MCF 10A (cell line): ENCODE measurements around the gene ICAM4. TPM values are rescaled to one million over a fixed set of nuclear protein-coding genes. Genes with fewer than 3 reads are reported as not detected.

Source experiments
- BruUV-seq: library from RNA; stranded (reverse); fragments of 400-500 nt; replicated peaks from 2 replicates; lab custom pipeline; 2021; lab: Mats Ljungman, UMichigan
- CTCF ChIA-PET: fragments of 300-600 bp; sonication (Branson Sonifier 250); formaldehyde crosslinking; extraction: SDS; loops from one replicate; lab custom pipeline; 2021; ENCODE audit warnings: antibody characterized with exemption, inconsistent platforms; lab: Yijun Ruan, JAX
- POLR2A ChIA-PET: fragments of 300-600, 350-650 bp; sonication (Branson Sonifier 250); formaldehyde crosslinking; extraction: SDS; loops from one replicate; lab custom pipeline; 2020; ENCODE audit warnings: antibody characterized with exemption, inconsistent platforms; lab: Yijun Ruan, JAX
- DNase-seq: peaks from one replicate; pipeline ENCODE4 v3.0.0-alpha.2; 2018; ENCODE audit not compliant: unreplicated experiment
- H3K27ac Mint-ChIP-seq: one replicate; pipeline ENCODE4 v1.8.0; 2022; ENCODE audit warnings: mild to moderate bottlenecking, low read depth, mixed read lengths; ENCODE audit not compliant: unreplicated experiment
- H3K27me3 Mint-ChIP-seq: one replicate; pipeline ENCODE4 v1.8.0; 2022; ENCODE audit warnings: mixed read lengths; ENCODE audit not compliant: insufficient read depth, unreplicated experiment
- H3K36me3 Mint-ChIP-seq: one replicate; pipeline ENCODE4 v1.8.0; 2022; ENCODE audit warnings: mild to moderate bottlenecking, moderate library complexity, mixed read lengths; ENCODE audit not compliant: insufficient read depth, unreplicated experiment
- H3K4me1 Mint-ChIP-seq: one replicate; pipeline ENCODE4 v1.8.0; 2022; ENCODE audit warnings: mixed read lengths; ENCODE audit not compliant: insufficient read depth, unreplicated experiment
- H3K4me3 Mint-ChIP-seq: one replicate; pipeline ENCODE4 v1.8.0; 2022; ENCODE audit warnings: mild to moderate bottlenecking, moderate library complexity, mixed read lengths; ENCODE audit not compliant: unreplicated experiment
- H3K9me3 Mint-ChIP-seq: one replicate; pipeline ENCODE4 v1.8.0; 2022; ENCODE audit warnings: mixed read lengths; ENCODE audit not compliant: unreplicated experiment
- CTCF ChIP-seq: fragments of 200-600 bp; IDR thresholded peaks from one replicate; pipeline ENCODE4 v1.8.0; 2022; ENCODE audit warnings: antibody characterized with exemption, mild to moderate bottlenecking; ENCODE audit not compliant: unreplicated experiment
- intact Hi-C: fragments of 100-400 bp; cut with micrococcal nuclease; formaldehyde crosslinking; loops from 2 replicates; pipeline ENCODE4 v1.14.1; 2022
- total RNA-seq: library from RNA; stranded (reverse); gene quantifications from 2 replicates; pipeline ENCODE4 v1.2.3, GENCODE V29; 2022

ICAM4 gene
- total RNA-seq, 1 experiment from 2014 or later = not detected

- no TSS peak for BruUV-seq
- H3K27ac Mint-ChIP-seq = no peak overlapping the region
- H3K4me1 Mint-ChIP-seq = peaks cover 18% of the 10 kb centered on the region
- H3K27me3 Mint-ChIP-seq = no peaks in the 10 kb centered on the region
- ChIA-PET CTCF (interaction anchor here (1.1 to 1.2 kb wide), 2 partner anchors 70 to 71 kb away, joined by 3 to 4 read pairs; no protein-coding TSS in a partner anchor), POLR2A (interaction anchor here (0.9 to 1.3 kb wide), 3 partner anchors 15 to 26 kb away, joined by 3 to 5 read pairs (median 4); partner anchors contain the start of gene RAVER1)
- DNase-seq = no peak
- no peak for TF ChIP-seq CTCF
- no peak overlapping the region for H3K4me3 Mint-ChIP-seq
- no peaks in the 10 kb centered on the region for H3K9me3 Mint-ChIP-seq
- intact Hi-C loops = no loop called here
- H3K36me3 Mint-ChIP-seq = peaks cover 59% of the 10 kb centered on the region
Measured at GRCh38 chr19:10317857-10318462, 31.2 kb downstream of the ICAM4 start.

DNA sequence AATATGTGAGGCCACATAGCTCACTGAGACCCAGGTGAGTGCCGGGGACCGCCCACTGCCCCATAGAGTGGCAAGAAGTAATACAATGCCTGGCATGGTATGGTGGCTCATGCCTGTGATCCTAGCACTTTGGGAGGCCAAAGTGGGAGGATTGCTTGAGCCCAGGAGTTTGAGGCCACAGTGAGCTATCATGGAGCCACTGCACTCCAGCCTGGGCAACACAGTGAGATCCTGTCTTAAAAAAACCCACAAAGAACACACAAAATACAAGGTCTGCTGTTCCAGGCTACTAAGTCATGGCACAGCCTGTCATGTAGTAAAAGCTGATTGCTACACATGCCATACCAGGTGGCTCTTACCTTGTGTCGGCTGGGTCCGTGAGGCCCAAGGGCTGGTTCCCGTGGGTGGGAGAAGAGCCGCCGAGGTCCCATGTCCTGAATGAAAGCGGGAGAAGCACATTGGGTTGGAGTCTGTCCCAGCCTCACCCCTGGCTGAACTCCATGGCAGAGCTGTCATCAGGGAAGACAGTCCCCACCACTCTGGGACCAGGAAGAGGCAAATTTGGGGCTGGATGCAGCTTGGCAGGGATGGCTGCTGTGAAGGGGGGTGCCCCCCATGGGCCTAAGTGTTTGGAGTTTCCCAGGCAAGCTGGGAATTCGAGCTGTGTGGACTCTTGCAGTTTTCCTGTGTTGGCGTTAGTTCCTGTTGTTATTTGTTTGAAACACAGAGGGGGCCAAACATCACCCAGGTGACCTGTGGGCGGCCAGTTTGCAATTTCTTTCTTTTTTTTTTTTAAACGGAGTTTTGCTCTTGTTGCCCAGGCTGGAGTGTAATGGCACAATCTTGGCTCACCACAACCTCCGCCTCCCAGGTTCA, 32.3 kb downstream of the ICAM4 start:
- BruUV-seq = no TSS peak
- POLR2A ChIA-PET = interaction anchor here (0.9 to 1.3 kb wide), 3 partner anchors 14 to 27 kb away, joined by 3 to 5 read pairs (median 4); partner anchors contain the start of gene RAVER1
- Mint-ChIP-seq H3K4me3 (no peak overlapping the region), H3K36me3 (peaks cover 64% of the 10 kb centered on the region), H3K9me3 (no peaks in the 10 kb centered on the region), H3K27me3 (no peaks in the 10 kb centered on the region), H3K4me1 (peaks cover 18% of the 10 kb centered on the region), H3K27ac (no peak overlapping the region)
- CTCF ChIA-PET = no interaction called here
- DNase-seq = no peak
- intact Hi-C loops = no loop called here
- no peak for TF ChIP-seq CTCF

GRCh38 chr19:10320602-10321416, 34.1 kb downstream of the ICAM4 start:
- POLR2A ChIA-PET = no interaction called here
- Mint-ChIP-seq H3K9me3 (no peaks in the 10 kb centered on the region), H3K4me1 (peaks cover 6% of the 10 kb centered on the region), H3K27me3 (no peaks in the 10 kb centered on the region), H3K4me3 (no peak overlapping the region), H3K27ac (no peak overlapping the region), H3K36me3 (peaks cover 66% of the 10 kb centered on the region)
- CTCF ChIA-PET = interaction anchor here (0.9 to 1.3 kb wide), 2 partner anchors 49 to 68 kb away, joined by 3 read pairs; no protein-coding TSS in a partner anchor
- intact Hi-C loops = no loop called here
- BruUV-seq = no TSS peak
- no peak for TF ChIP-seq CTCF
- no peak for DNase-seq
